Liver (tissue), 9 donors: ENCODE data around the gene L3MBTL3. TPM values are rescaled to one million over a fixed set of nuclear protein-coding genes. Genes with fewer than 3 reads are reported as not detected.

Experiments
- DNase-seq: peaks from one replicate; pipeline ENCODE4 v3.0.0-alpha.2; 2017; ENCODE audit warnings: low spot score
- H3K27ac ChIP-seq, 2 donors: one replicate each; pipeline ENCODE4 v1.7.0; 2013; ENCODE audit warnings: inconsistent platforms in 2 of 2, low read length in 2 of 2, control low read depth in 1 of 2, low read depth in 1 of 2, mild to moderate bottlenecking in 1 of 2
- H3K27me3 ChIP-seq, 4 donors: one replicate each; pipeline versions ENCODE4 v1.6.1 to v1.7.0; 2013; ENCODE audit warnings: low read length in 3 of 4, inconsistent platforms in 1 of 4, mild to moderate bottlenecking in 1 of 4, moderate library complexity in 1 of 4; ENCODE audit not compliant: control insufficient read depth in 4 of 4, insufficient read depth in 4 of 4
- H3K36me3 ChIP-seq, 4 donors: one replicate each; pipeline versions ENCODE4 v1.6.1 to v1.7.0; 2013; ENCODE audit warnings: low read length in 3 of 4, mild to moderate bottlenecking in 3 of 4, low read depth in 1 of 4, moderate library complexity in 1 of 4; ENCODE audit not compliant: control insufficient read depth in 4 of 4, insufficient read depth in 3 of 4
- H3K4me1 ChIP-seq, 4 donors: one replicate each; pipeline versions ENCODE4 v1.6.1 to v1.7.0; 2013; ENCODE audit warnings: low read length in 3 of 4, mild to moderate bottlenecking in 3 of 4, moderate library complexity in 1 of 4; ENCODE audit not compliant: control insufficient read depth in 4 of 4, insufficient read depth in 4 of 4
- H3K4me3 ChIP-seq, 3 donors: one replicate each; pipeline versions ENCODE4 v1.6.1 to v1.7.0; 2013; ENCODE audit warnings: low read length in 3 of 3, control low read depth in 1 of 3, low read depth in 1 of 3, mild to moderate bottlenecking in 1 of 3
- H3K9ac ChIP-seq, 2 donors: one replicate each; pipeline ENCODE4 v1.7.0; 2013; ENCODE audit warnings: low read length in 2 of 2, mild to moderate bottlenecking in 2 of 2, moderate library complexity in 2 of 2, control low read depth in 1 of 2, low read depth in 1 of 2
- H3K9me3 ChIP-seq, 4 donors: one replicate each; pipeline versions ENCODE4 v1.6.1 to v1.7.0; 2013; ENCODE audit warnings: low read length in 3 of 4; ENCODE audit not compliant: control insufficient read depth in 4 of 4
- ATF3 ChIP-seq: IDR thresholded peaks from 2 replicates; pipeline ENCODE4 v1.6.1; 2016; ENCODE audit warnings: antibody characterized with exemption
- CTCF ChIP-seq: fragments of 150-350 bp; IDR thresholded peaks from 2 replicates; pipeline ENCODE4 v1.5.1; 2017; ENCODE audit warnings: improper control_type of control experiment, low read depth, low read length; ENCODE audit not compliant: missing input control
- EGR1 ChIP-seq, 2 donors: IDR thresholded peaks; 2 replicates each; pipeline ENCODE4 v1.6.1; 2016 to 2018; ENCODE audit warnings: antibody characterized with exemption in 2 of 2, low read depth in 2 of 2
- FOXA1 ChIP-seq: IDR thresholded peaks from 2 replicates; pipeline ENCODE4 v1.6.1; 2016; ENCODE audit warnings: antibody characterized with exemption
- FOXA2 ChIP-seq: IDR thresholded peaks from 2 replicates; pipeline ENCODE4 v1.6.1; 2016; ENCODE audit warnings: antibody characterized with exemption
- HNF4A ChIP-seq, 2 donors: conservative IDR thresholded peaks; 2 replicates each; pipeline ENCODE4 v1.6.1; 2016; ENCODE audit warnings: antibody characterized with exemption in 2 of 2, mild to moderate bottlenecking in 2 of 2
- HNF4G ChIP-seq: IDR thresholded peaks from 2 replicates; pipeline ENCODE4 v1.6.1; 2016; ENCODE audit warnings: antibody characterized with exemption
- JUND ChIP-seq, 2 donors: IDR thresholded peaks; 2 replicates each; pipeline ENCODE4 v1.6.1; 2016; ENCODE audit warnings: antibody characterized with exemption in 2 of 2
- MAX ChIP-seq: IDR thresholded peaks from 2 replicates; pipeline ENCODE4 v1.6.1; 2016; ENCODE audit warnings: antibody characterized with exemption
- NR2F2 ChIP-seq: IDR thresholded peaks from 2 replicates; pipeline ENCODE4 v1.6.1; 2016; ENCODE audit warnings: antibody characterized with exemption
- RAD21 ChIP-seq, 2 donors: IDR thresholded peaks; 2 replicates each; pipeline ENCODE4 v1.6.1; 2016; ENCODE audit warnings: antibody characterized with exemption in 2 of 2, mild to moderate bottlenecking in 2 of 2
- REST ChIP-seq: IDR thresholded peaks from 2 replicates; pipeline ENCODE4 v1.6.1; 2016; ENCODE audit warnings: antibody characterized with exemption, mild to moderate bottlenecking
- RXRA ChIP-seq, 2 donors: IDR thresholded peaks; 2 replicates each; pipeline ENCODE4 v1.6.1; 2017 to 2018; ENCODE audit warnings: antibody characterized with exemption in 2 of 2, mild to moderate bottlenecking in 1 of 2
- SP1 ChIP-seq: IDR thresholded peaks from 2 replicates; pipeline ENCODE4 v1.6.1; 2018; ENCODE audit warnings: antibody characterized with exemption, mild to moderate bottlenecking
- TAF1 ChIP-seq: conservative IDR thresholded peaks from 2 replicates; pipeline ENCODE4 v1.6.1; 2016; ENCODE audit warnings: antibody characterized with exemption, mild to moderate bottlenecking
- YY1 ChIP-seq: IDR thresholded peaks from 2 replicates; pipeline ENCODE4 v1.6.1; 2016; ENCODE audit warnings: antibody characterized with exemption, mild to moderate bottlenecking
- ZBTB33 ChIP-seq: IDR thresholded peaks from 2 replicates; pipeline ENCODE4 v1.6.1; 2016; ENCODE audit warnings: antibody characterized with exemption
- WGBS: extraction: QIAGEN DNeasy Blood & Tissue Kit; methylation state at CpG from one replicate; pipeline ENCODE4 v1.1.7; 2013; 5-methylcytosine and 5-hydroxymethylcytosine counted together
- polyA plus RNA-seq, 2 donors: library from polyadenylated mRNA; stranded (reverse) in 1 of 2; unstranded in 1 of 2; fragments of 200-250 nt in 1 of 2; fragments of >200 nt in 1 of 2; fragmentation: Nextera tagmentation in 1 of 2; extraction: Ambion mirVana in 1 of 2; gene quantifications; one replicate each; pipeline versions ENCODE4 v1.2.1 to v1.2.3, GENCODE V29; 2013 to 2015
- total RNA-seq, 2 donors: library from RNA; depleted of rRNA; stranded (reverse); fragments of >200 nt; gene quantifications; one replicate each; pipeline ENCODE4 v1.2.3, GENCODE V29; 2014
- donor health status: healthy.
- donor health status: healthy.
- donor health status: healthy.
- donor health status: healthy.
- donor health status: healthy.

The L3MBTL3 gene
- total and polyA plus RNA-seq, 4 donors: 1.9 to 9.2 (median 3.7) TPM

GRCh38 chr6:130136798-130137197 is 118.4 kb downstream of the L3MBTL3 start:
- DNase-seq: no peak
- H3K27me3 ChIP-seq: no peaks in the 10 kb centered on the region
- no peak overlapping the region for H3K27ac ChIP-seq
- peaks cover 0 to 19% (median 10%) of the 10 kb centered on the region in 4 donors for H3K36me3 ChIP-seq
- H3K9me3 ChIP-seq: no peaks in the 10 kb centered on the region
- no peaks in the 10 kb centered on the region for H3K4me1 ChIP-seq
- 76% methylated on average over 2 of the region's 2 CpGs for WGBS
- H3K9ac ChIP-seq: no peak overlapping the region
- no peak overlapping the region for H3K4me3 ChIP-seq
- TF ChIP-seq RAD21 (IDR thresholded peaks at IDR 0.05): no peak
- no peak for TF ChIP-seq YY1
- TF ChIP-seq CTCF: no peak
- TF ChIP-seq REST: no peak
- TF ChIP-seq FOXA2: no peak
- no peak for TF ChIP-seq JUND (IDR thresholded peaks at IDR 0.05)

- Histone ChIP-seq H3K27me3 (no peaks in the 10 kb centered on the region), H3K4me1 (no peaks in the 10 kb centered on the region), H3K9me3 (no peaks in the 10 kb centered on the region), H3K27ac (no peak overlapping the region), H3K9ac (no peak overlapping the region), H3K4me3 (no peak overlapping the region), H3K36me3 (peaks cover under 1 to 17% (median 10%) of the 10 kb centered on the region in 4 donors)
- DNase-seq: no peak
- WGBS: 79% methylated on average over 7 of the region's 7 CpGs
- TF ChIP-seq FOXA1 (no peak), HNF4A (conservative IDR thresholded peaks at IDR 0.05) (no peak), MAX (no peak), ATF3 (no peak), JUND (IDR thresholded peaks at IDR 0.05) (no peak), HNF4G (no peak), RXRA (IDR thresholded peaks at IDR 0.05) (no peak), RAD21 (IDR thresholded peaks at IDR 0.05) (no peak), REST (no peak), TAF1 (no peak), ZBTB33 (no peak), CTCF (no peak), EGR1 (IDR thresholded peaks at IDR 0.05; ENCODE audit: low read depth in 2 of 2) (no peak), SP1 (no peak), NR2F2 (no peak)
Observed at GRCh38 chr6:130138116-130138908, 119.9 kb downstream of the L3MBTL3 start.
